SU-DHL-6 (cell line): ENCODE measurements around the gene SOCS7.

Source experiments
- H2AFZ ChIP-seq: fragments of 200-600 bp; sonication (generic); 2 replicates; pipeline ENCODE4 v1.6.1; 2014; ENCODE audit warnings: low read depth, mild to moderate bottlenecking, moderate library complexity, mixed read lengths, antibody characterized with exemption, low read length; ENCODE audit not compliant: severe bottlenecking
- H3F3A ChIP-seq: fragments of 200-600 bp; shearing (Covaris generic); 2 replicates; pipeline ENCODE4 v1.6.0; 2016; ENCODE audit warnings: antibody characterized with exemption, mild to moderate bottlenecking; ENCODE audit not compliant: insufficient read depth
- H3K27ac ChIP-seq: fragments of 200-600 bp; sonication (generic); 2 replicates; pipeline ENCODE4 v1.5.1; 2016; ENCODE audit warnings: low read depth, mild to moderate bottlenecking, low read length, moderate library complexity, mixed read lengths
- H3K27me3 ChIP-seq: fragments of 200-600 bp; sonication (generic), shearing (Covaris generic); 2 replicates; pipeline ENCODE4 v1.6.0; 2014; ENCODE audit warnings: mild to moderate bottlenecking, low read length
- H3K36me3 ChIP-seq: fragments of 200-600 bp; sonication (generic); 2 replicates; pipeline ENCODE4 v1.6.1; 2014; ENCODE audit warnings: mild to moderate bottlenecking, low read length, mixed read lengths
- H3K4me2 ChIP-seq: fragments of 300-600, 200-600 bp; shearing (Covaris generic), sonication (generic); 2 replicates; pipeline ENCODE4 v1.6.0; 2014; ENCODE audit warnings: low read length, low read depth, mild to moderate bottlenecking; ENCODE audit not compliant: poor library complexity, severe bottlenecking
- H3K4me3 ChIP-seq: fragments of 200-600 bp; sonication (generic); 2 replicates; pipeline ENCODE4 v1.5.1; 2014; ENCODE audit warnings: antibody characterized with exemption, low read length, mild to moderate bottlenecking, mixed read lengths; ENCODE audit not compliant: insufficient read depth, poor library complexity, severe bottlenecking
- H3K79me2 ChIP-seq: fragments of 200-600 bp; sonication (generic); 2 replicates; pipeline ENCODE4 v1.6.1; 2014; ENCODE audit warnings: mild to moderate bottlenecking, low read length, moderate library complexity; ENCODE audit not compliant: insufficient read depth
- H3K9ac ChIP-seq: fragments of 200-600 bp; sonication (generic); 2 replicates; pipeline ENCODE4 v1.7.0; 2014; ENCODE audit warnings: mild to moderate bottlenecking, low read length
- H3K9me2 ChIP-seq: fragments of 200-600 bp; sonication (generic); replicated peaks from 2 replicates; pipeline ENCODE4 v1.6.1; 2014; ENCODE audit warnings: low read length; ENCODE audit not compliant: insufficient read depth
- H3K9me3 ChIP-seq: fragments of 200-600 bp; sonication (generic); 2 replicates; pipeline ENCODE4 v1.6.1; 2014; ENCODE audit warnings: low read length, mixed read lengths; ENCODE audit not compliant: insufficient read depth
- H4K20me1 ChIP-seq: fragments of 200-600 bp; sonication (generic); 2 replicates; pipeline ENCODE4 v1.6.1; 2014; ENCODE audit warnings: low read depth, mild to moderate bottlenecking, antibody characterized with exemption, low read length, moderate library complexity, mixed read lengths
- EZH2phosphoT487 ChIP-seq: fragments of 200-600 bp; sonication (generic), shearing (Covaris generic); conservative IDR thresholded peaks from 2 replicates; pipeline ENCODE4 v1.6.1; 2018; ENCODE audit warnings: mild to moderate bottlenecking, antibody characterized with exemption, low read length, moderate library complexity, mixed read lengths
- TF ChIP-seq, protein P1 (sequence below): fragments of 200-600 bp; sonication (generic); IDR thresholded peaks from one replicate; pipeline ENCODE4 v1.5.1; 2017; ENCODE audit warnings: antibody characterized with exemption, mild to moderate bottlenecking, low read length, moderate library complexity; ENCODE audit not compliant: insufficient read depth, poor library complexity, severe bottlenecking

SOCS7 gene

DNA sequence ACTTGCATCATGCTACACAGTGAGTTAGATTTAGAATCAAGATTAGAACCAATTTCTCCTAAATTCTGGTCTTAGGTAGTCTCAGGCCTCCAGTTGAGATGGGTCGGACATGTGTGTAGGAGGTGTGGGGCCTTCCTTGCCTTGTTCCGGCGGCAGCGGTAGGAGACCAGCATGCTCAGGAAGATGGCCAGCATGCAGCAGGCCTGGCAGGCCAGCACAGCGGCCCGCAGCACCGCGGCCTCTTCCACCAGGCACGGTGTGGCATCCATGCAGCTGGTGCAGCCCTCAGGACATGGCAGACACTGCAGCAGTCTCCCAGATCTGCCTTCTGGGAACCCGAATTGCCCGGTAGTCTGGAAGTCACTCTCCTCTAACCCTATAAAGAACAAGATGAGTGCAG lies 14.8 kb upstream of the SOCS7 start:
- H3K27me3 ChIP-seq, result no peaks in the 10 kb centered on the region
- no peaks in the 10 kb centered on the region for H3K9me2 ChIP-seq
- H3K36me3 ChIP-seq, result no peaks in the 10 kb centered on the region
- H3K4me3 ChIP-seq, result no peak overlapping the region
- no peaks in the 10 kb centered on the region for H3K9me3 ChIP-seq
- H3K9ac ChIP-seq, result no peak overlapping the region
- H3F3A ChIP-seq, result no peaks in the 10 kb centered on the region
- H4K20me1 ChIP-seq, result no peaks in the 10 kb centered on the region
- no peak overlapping the region for H3K27ac ChIP-seq
- no peak overlapping the region for H3K4me2 ChIP-seq
- TF ChIP-seq, protein P1, sequence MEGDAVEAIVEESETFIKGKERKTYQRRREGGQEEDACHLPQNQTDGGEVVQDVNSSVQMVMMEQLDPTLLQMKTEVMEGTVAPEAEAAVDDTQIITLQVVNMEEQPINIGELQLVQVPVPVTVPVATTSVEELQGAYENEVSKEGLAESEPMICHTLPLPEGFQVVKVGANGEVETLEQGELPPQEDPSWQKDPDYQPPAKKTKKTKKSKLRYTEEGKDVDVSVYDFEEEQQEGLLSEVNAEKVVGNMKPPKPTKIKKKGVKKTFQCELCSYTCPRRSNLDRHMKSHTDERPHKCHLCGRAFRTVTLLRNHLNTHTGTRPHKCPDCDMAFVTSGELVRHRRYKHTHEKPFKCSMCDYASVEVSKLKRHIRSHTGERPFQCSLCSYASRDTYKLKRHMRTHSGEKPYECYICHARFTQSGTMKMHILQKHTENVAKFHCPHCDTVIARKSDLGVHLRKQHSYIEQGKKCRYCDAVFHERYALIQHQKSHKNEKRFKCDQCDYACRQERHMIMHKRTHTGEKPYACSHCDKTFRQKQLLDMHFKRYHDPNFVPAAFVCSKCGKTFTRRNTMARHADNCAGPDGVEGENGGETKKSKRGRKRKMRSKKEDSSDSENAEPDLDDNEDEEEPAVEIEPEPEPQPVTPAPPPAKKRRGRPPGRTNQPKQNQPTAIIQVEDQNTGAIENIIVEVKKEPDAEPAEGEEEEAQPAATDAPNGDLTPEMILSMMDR, result no peak
- TF ChIP-seq EZH2phosphoT487, result no peak
- H2AFZ ChIP-seq, result no peak overlapping the region
- no peaks in the 10 kb centered on the region for H3K79me2 ChIP-seq

DNA sequence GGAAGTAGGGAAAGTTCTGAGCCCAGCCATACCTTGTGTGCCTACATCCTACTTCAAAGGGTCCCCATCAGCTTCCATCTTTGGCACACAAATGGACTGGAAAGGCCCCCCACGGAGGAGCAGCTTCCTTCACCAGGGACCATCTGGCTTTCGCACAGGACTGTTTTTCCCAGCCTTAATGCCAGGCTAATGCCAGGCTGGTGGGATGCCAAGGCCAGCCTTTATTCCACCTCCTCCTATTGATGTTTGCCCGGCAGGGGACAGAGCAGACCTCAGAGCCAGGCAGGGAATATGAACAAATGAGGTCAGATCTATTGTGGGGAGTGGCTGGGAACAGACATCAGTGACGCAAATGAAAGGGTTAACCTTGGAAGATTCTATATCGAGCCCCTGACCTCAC lies 13.6 kb upstream of the SOCS7 start:
- Histone ChIP-seq H3K9me3 (no peaks in the 10 kb centered on the region), H3K4me2 (no peak overlapping the region)
- TF ChIP-seq, protein P1, result no peak
- TF ChIP-seq EZH2phosphoT487, result no peak

DNA sequence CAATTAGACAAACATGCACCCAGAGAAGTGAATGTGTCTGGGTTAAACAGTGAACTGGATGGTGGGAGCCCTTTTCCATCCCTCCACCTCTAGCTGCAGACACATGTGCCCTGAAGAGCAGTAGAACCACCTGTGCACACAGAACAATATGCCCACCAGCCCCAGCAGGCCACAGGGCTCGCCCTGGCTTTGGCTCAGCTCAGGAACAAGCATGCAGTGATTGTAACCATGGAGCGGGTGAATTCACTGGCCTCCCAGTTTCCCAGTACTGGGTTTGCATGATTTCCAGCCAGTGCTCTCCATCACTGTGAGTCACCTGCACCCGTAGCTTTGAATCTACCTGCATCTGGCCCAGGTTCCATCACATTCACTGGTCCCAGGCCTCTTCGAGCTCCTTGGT lies 13.1 kb upstream of the SOCS7 start:
- Histone ChIP-seq H3K27ac (no peak overlapping the region), H2AFZ (no peak overlapping the region), H3K79me2 (no peaks in the 10 kb centered on the region), H3K27me3 (no peaks in the 10 kb centered on the region), H3K4me2 (no peak overlapping the region), H3K9ac (no peak overlapping the region), H3K4me3 (no peak overlapping the region), H3F3A (no peaks in the 10 kb centered on the region), H3K9me3 (no peaks in the 10 kb centered on the region), H3K9me2 (no peaks in the 10 kb centered on the region), H4K20me1 (no peaks in the 10 kb centered on the region), H3K36me3 (no peaks in the 10 kb centered on the region)
- TF ChIP-seq, protein P1, result no peak
- no peak for TF ChIP-seq EZH2phosphoT487

More for the DNA sequence above, 13.6 kb upstream of the SOCS7 start:
- no peaks in the 10 kb centered on the region for H4K20me1 ChIP-seq
- no peaks in the 10 kb centered on the region for H3K27me3 ChIP-seq
- H3K79me2 ChIP-seq, result no peaks in the 10 kb centered on the region
- H3K4me3 ChIP-seq, result no peak overlapping the region
- no peaks in the 10 kb centered on the region for H3F3A ChIP-seq
- H3K36me3 ChIP-seq, result no peaks in the 10 kb centered on the region
- no peak overlapping the region for H3K27ac ChIP-seq
- no peak overlapping the region for H3K9ac ChIP-seq
- H3K9me2 ChIP-seq, result no peaks in the 10 kb centered on the region
- no peak overlapping the region for H2AFZ ChIP-seq
